CD4-positive, alpha-beta T cell treated with Interleukin-15 for 4 hours (primary cell): ENCODE measurements around the gene FRMD7.
"Not testable (repeated sequence)": the region's sequence is repeated elsewhere in the genome, so short reads cannot be mapped to it uniquely, and the experiment has no call there.

Experiments used
- DNase-seq: peaks from one replicate; pipeline ENCODE4 v3.0.0-alpha.2; 2020; ENCODE audit warnings: low spot score

Gene FRMD7

GRCh38 chrX:132127743-132128142, at the start of gene FRMD7:
Gene FRMD7 (minus strand): TSS chrX:132128020. CDS start chrX:132127844, 176 bp downstream.
- DNase-seq, result no peak

- no peak for DNase-seq
Measured at GRCh38 chrX:132173647-132174046, 45.8 kb upstream of the FRMD7 start.

- no peak for DNase-seq
Measured at GRCh38 chrX:132171881-132172280, 44.1 kb upstream of the FRMD7 start.

- no peak for DNase-seq
Measured at GRCh38 chrX:132171478-132171877, 43.7 kb upstream of the FRMD7 start.

- DNase-seq, result no peak
Measured at GRCh38 chrX:132169554-132169953, 41.7 kb upstream of the FRMD7 start.

GRCh38 chrX:132165651-132166050, 37.8 kb upstream of the FRMD7 start:
- DNase-seq, result no peak

- DNase-seq, result no peak
Measured at GRCh38 chrX:132165005-132165404, 37.2 kb upstream of the FRMD7 start.

- DNase-seq, result not testable (repeated sequence)
Measured at GRCh38 chrX:132163094-132163493, 35.3 kb upstream of the FRMD7 start.

- no peak for DNase-seq
Measured at GRCh38 chrX:132153166-132153565, 25.3 kb upstream of the FRMD7 start.

- no peak for DNase-seq
Measured at GRCh38 chrX:132146456-132146855, 18.6 kb upstream of the FRMD7 start.

- no peak for DNase-seq
Measured at GRCh38 chrX:132144061-132144460, 16.2 kb upstream of the FRMD7 start.

GRCh38 chrX:132125906-132126305, 1.9 kb downstream of the FRMD7 start:
- no peak for DNase-seq

GRCh38 chrX:132120913-132121312, 6.9 kb downstream of the FRMD7 start:
- no peak for DNase-seq

- DNase-seq, result no peak
Measured at GRCh38 chrX:132119821-132120515, 7.9 kb downstream of the FRMD7 start.

- no peak for DNase-seq
Measured at GRCh38 chrX:132119283-132119682, 8.5 kb downstream of the FRMD7 start.

GRCh38 chrX:132118358-132118757, 9.5 kb downstream of the FRMD7 start:
- DNase-seq, result no peak

GRCh38 chrX:132115792-132116191, 12.0 kb downstream of the FRMD7 start:
- no peak for DNase-seq

- no peak for DNase-seq
Measured at GRCh38 chrX:132114607-132115006, 13.2 kb downstream of the FRMD7 start.

- no peak for DNase-seq
Measured at GRCh38 chrX:132107291-132107690, 20.5 kb downstream of the FRMD7 start.

GRCh38 chrX:132101799-132102198, 26.0 kb downstream of the FRMD7 start:
- no peak for DNase-seq

GRCh38 chrX:132101206-132101605, 26.6 kb downstream of the FRMD7 start:
- DNase-seq, result no peak

- not testable (repeated sequence) for DNase-seq
Measured at GRCh38 chrX:132098704-132099103, 29.1 kb downstream of the FRMD7 start.

- no peak for DNase-seq
Measured at GRCh38 chrX:132094164-132094563, 33.7 kb downstream of the FRMD7 start.

GRCh38 chrX:132093239-132093860, 34.5 kb downstream of the FRMD7 start:
- DNase-seq, result no peak
